Motor neuron (in vitro differentiated cells): ENCODE results near the gene SCFD2. TPM values are rescaled to one million over a fixed set of nuclear protein-coding genes. Genes with fewer than 3 reads are reported as not detected.
"Not testable (repeated sequence)": the region's sequence is repeated elsewhere in the genome, so short reads cannot be mapped to it uniquely, and the experiment has no call there.

Experiments
- ATAC-seq, 8 experiments: fragments of 200-7000 bp; cut with Tn5 transposase; replicated peaks in 6 of 8; 2 replicates each; pipeline ENCODE4 v1.8.0; 2021; ENCODE audit warnings: mild to moderate bottlenecking in 8 of 8, moderate library complexity in 8 of 8
- H3K27ac ChIP-seq, 2 donors: fragments of 250-450 bp; sonication (Bioruptor Pico); 2 replicates each; pipeline ENCODE4 v1.9.0; 2021; ENCODE audit warnings: antibody characterized with exemption in 2 of 2, mild to moderate bottlenecking in 2 of 2, moderate library complexity in 1 of 2
- H3K4me1 ChIP-seq, 2 donors: fragments of 250-450 bp; sonication (Bioruptor Pico); replicated peaks in 1 of 2; 2 replicates each; pipeline ENCODE4 v1.6.1; 2021; ENCODE audit warnings: antibody characterized with exemption in 2 of 2, mild to moderate bottlenecking in 2 of 2, moderate library complexity in 1 of 2
- H3K4me3 ChIP-seq, 5 donors: fragments of 250-450 bp; sonication (Bioruptor Pico); 2 replicates each; pipeline ENCODE4 v1.9.0; 2021; ENCODE audit warnings: antibody characterized with exemption in 5 of 5, mild to moderate bottlenecking in 5 of 5, moderate library complexity in 4 of 5
- WGBS, 10 experiments: fragments of 450-650 bp; shearing (Covaris generic); methylation state at CpG; one replicate each; pipeline ENCODE4 v1.0.0; 2022; 5-methylcytosine and 5-hydroxymethylcytosine counted together
- in situ Hi-C, 9 experiments: fragments of 400-800 bp; cut with MboI; loops; one replicate each; pipeline ENCODE4 v1.15.0; 2021; ENCODE audit warnings: low sequenced_read_pairs in 9 of 9, low pct_unique_long_range_greater_than_20kb in 2 of 9; ENCODE audit not compliant: unreplicated experiment in 9 of 9
- total RNA-seq, 8 experiments: library from RNA; unstranded; fragments of 300-600 nt; gene quantifications; 2 replicates each; pipeline versions ENCODE4 v1.2.3 to v1.2.4, GENCODE V29; 2022

The SCFD2 gene
- total RNA-seq, 8 experiments from 2014 or later = 9.0 to 40.3 (median 21.1) TPM

GRCh38 chr4:53059256-53059655 lies 306.6 kb downstream of the SCFD2 start:
- 38 to 96% (median 84%) methylated on average over 2 to 4 of the region's 4 CpGs; no CpG with 5 or more reads in 1 of the 10 experiments for WGBS, 10 experiments
- in situ Hi-C loops = no loop called here
- no peak overlapping the region for H3K4me3 ChIP-seq
- H3K27ac ChIP-seq = no peak overlapping the region
- ATAC-seq = no peak
- H3K4me1 ChIP-seq = peaks cover 0 to 5% of the 10 kb centered on the region in 2 donors

GRCh38 chr4:53057679-53058078 lies 308.2 kb downstream of the SCFD2 start:
- whole genome bisulfite sequencing, 10 experiments = 80 to 100% (median 94%) methylated on average over 1 to 3 of the region's 3 CpGs; no CpG with 5 or more reads in 1 of the 10 experiments
- H3K27ac ChIP-seq = no peak overlapping the region
- no peak for ATAC-seq
- in situ Hi-C loops = no loop called here
- H3K4me1 ChIP-seq = peaks cover 0 to 5% of the 10 kb centered on the region in 2 donors
- no peak overlapping the region for H3K4me3 ChIP-seq

GRCh38 chr4:53057108-53057507 lies 308.8 kb downstream of the SCFD2 start:
- H3K27ac ChIP-seq, in situ Hi-C loops, H3K4me3 ChIP-seq, H3K4me1 ChIP-seq, ATAC-seq: not testable (repeated sequence)
- 71 to 100% (median 100%) methylated on average over 1 to 2 of the region's 2 CpGs; no CpG with 5 or more reads in 3 of the 10 experiments for whole genome bisulfite sequencing, 10 experiments

- H3K27ac ChIP-seq = no peak overlapping the region
- in situ Hi-C loops = no loop called here
- H3K4me1 ChIP-seq = peaks cover 0 to 5% of the 10 kb centered on the region in 2 donors
- no peak overlapping the region for H3K4me3 ChIP-seq
- 61 to 100% (median 75%) methylated on average over 1 to 5 of the region's 5 CpGs; no CpG with 5 or more reads in 1 of the 10 experiments for WGBS, 10 experiments
- no peak for ATAC-seq
These were observed 310.0 kb downstream of the SCFD2 start for GRCh38 chr4:53055716-53056403.

GRCh38 chr4:53055274-53055673 lies 310.6 kb downstream of the SCFD2 start:
- in situ Hi-C loops = no loop called here
- peak in 1 of 8 experiments; percentile 32 for ATAC-seq
- 7 to 100% (median 66%) methylated on average over 1 to 2 of the region's 2 CpGs; no CpG with 5 or more reads in 4 of the 10 experiments for WGBS, 10 experiments

GRCh38 chr4:53050361-53050774 lies 315.5 kb downstream of the SCFD2 start:
- in situ Hi-C loops = no loop called here
- no peak for ATAC-seq

More at GRCh38 chr4:53055274-53055673, 310.6 kb downstream of the SCFD2 start:
- peaks cover 0 to 5% of the 10 kb centered on the region in 2 donors for H3K4me1 ChIP-seq
- H3K4me3 ChIP-seq = no peak overlapping the region
- no peak overlapping the region for H3K27ac ChIP-seq

GRCh38 chr4:53049528-53049927 lies 316.3 kb downstream of the SCFD2 start:
- ATAC-seq = no peak
- in situ Hi-C loops = no loop called here
- no peaks in the 10 kb centered on the region for H3K4me1 ChIP-seq
- no peak overlapping the region for H3K4me3 ChIP-seq
- WGBS, 10 experiments = 44 to 100% (median 80%) methylated on average over 1 of the region's 1 CpG; no CpG with 5 or more reads in 3 of the 10 experiments
- no peak overlapping the region for H3K27ac ChIP-seq

More at GRCh38 chr4:53050361-53050774, 315.5 kb downstream of the SCFD2 start:
- Histone ChIP-seq H3K27ac (no peak overlapping the region), H3K4me3 (no peak overlapping the region), H3K4me1 (no peaks in the 10 kb centered on the region)
- 58 to 100% (median 94%) methylated on average over 1 to 4 of the region's 4 CpGs; no CpG with 5 or more reads in 2 of the 10 experiments for whole genome bisulfite sequencing, 10 experiments

- Histone ChIP-seq H3K27ac (no peak overlapping the region), H3K4me1 (peaks cover 0 to 4% of the 10 kb centered on the region in 2 donors), H3K4me3 (no peak overlapping the region)
- in situ Hi-C loops = no loop called here
- WGBS, 10 experiments = 60 to 80% methylated on average over 1 of the region's 2 CpGs; no CpG with 5 or more reads in 8 of the 10 experiments
- no peak for ATAC-seq
These were observed 321.3 kb downstream of the SCFD2 start for GRCh38 chr4:53044651-53044960.

- in situ Hi-C loops = no loop called here
- WGBS, 10 experiments = 31 to 94% (median 69%) methylated on average over 2 to 4 of the region's 4 CpGs
- peaks cover 0 to 4% of the 10 kb centered on the region in 2 donors for H3K4me1 ChIP-seq
- H3K27ac ChIP-seq = no peak overlapping the region
- ATAC-seq = no peak
- no peak overlapping the region for H3K4me3 ChIP-seq
These were observed 321.8 kb downstream of the SCFD2 start for GRCh38 chr4:53043891-53044650.

- in situ Hi-C loops = no loop called here
- ATAC-seq = no peak
- WGBS, 10 experiments = 59 to 89% (median 72%) methylated on average over 1 to 3 of the region's 3 CpGs; no CpG with 5 or more reads in 1 of the 10 experiments
- peaks cover 0 to 4% of the 10 kb centered on the region in 2 donors for H3K4me1 ChIP-seq
- no peak overlapping the region for H3K27ac ChIP-seq
- no peak overlapping the region for H3K4me3 ChIP-seq
These were observed 322.8 kb downstream of the SCFD2 start for GRCh38 chr4:53043055-53043454.

- no peak for ATAC-seq
- 43 to 100% (median 83%) methylated on average over 1 to 2 of the region's 2 CpGs; no CpG with 5 or more reads in 2 of the 10 experiments for WGBS, 10 experiments
- in situ Hi-C loops = no loop called here
These were observed 325.0 kb downstream of the SCFD2 start for GRCh38 chr4:53040851-53041250.

GRCh38 chr4:53040459-53040815 lies 325.4 kb downstream of the SCFD2 start:
- in situ Hi-C loops = no loop called here
- Histone ChIP-seq H3K4me1 (peaks cover 0 to 4% of the 10 kb centered on the region in 2 donors), H3K4me3 (no peak overlapping the region), H3K27ac (no peak overlapping the region)
- ATAC-seq = no peak
- WGBS, 10 experiments = 90 to 100% (median 100%) methylated on average over 1 to 2 of the region's 2 CpGs; no CpG with 5 or more reads in 1 of the 10 experiments

More at GRCh38 chr4:53040851-53041250, 325.0 kb downstream of the SCFD2 start:
- Histone ChIP-seq H3K4me1 (peaks cover 0 to 4% of the 10 kb centered on the region in 2 donors), H3K27ac (no peak overlapping the region), H3K4me3 (no peak overlapping the region)

GRCh38 chr4:53039741-53040458 lies 326.0 kb downstream of the SCFD2 start:
- Histone ChIP-seq H3K27ac (no peak overlapping the region), H3K4me1 (peaks cover 0 to 4% of the 10 kb centered on the region in 2 donors), H3K4me3 (no peak overlapping the region)
- 83 to 100% (median 94%) methylated on average over 2 to 4 of the region's 4 CpGs; no CpG with 5 or more reads in 1 of the 10 experiments for WGBS, 10 experiments
- no peak for ATAC-seq
- in situ Hi-C loops = no loop called here
